OCI-LY1 (cell line): Measurements from ENCODE around the gene FARP1.

ENCODE experiments used
- EZH2 ChIP-seq: fragments of 200-600 bp; sonication (generic), shearing (Covaris generic); IDR thresholded peaks from 2 replicates; pipeline ENCODE4 v1.8.0; 2017; ENCODE audit warnings: borderline replicate concordance, mixed run types, mild to moderate bottlenecking, antibody characterized with exemption, low read length, moderate library complexity, mixed read lengths
- TF ChIP-seq, protein P1 (sequence below): fragments of 200-600 bp; sonication (generic), shearing (Covaris generic); IDR thresholded peaks from 2 replicates; pipeline ENCODE4 v1.5.1; 2017; ENCODE audit warnings: mild to moderate bottlenecking, antibody characterized with exemption, low read length, moderate library complexity, mixed read lengths

DNA sequence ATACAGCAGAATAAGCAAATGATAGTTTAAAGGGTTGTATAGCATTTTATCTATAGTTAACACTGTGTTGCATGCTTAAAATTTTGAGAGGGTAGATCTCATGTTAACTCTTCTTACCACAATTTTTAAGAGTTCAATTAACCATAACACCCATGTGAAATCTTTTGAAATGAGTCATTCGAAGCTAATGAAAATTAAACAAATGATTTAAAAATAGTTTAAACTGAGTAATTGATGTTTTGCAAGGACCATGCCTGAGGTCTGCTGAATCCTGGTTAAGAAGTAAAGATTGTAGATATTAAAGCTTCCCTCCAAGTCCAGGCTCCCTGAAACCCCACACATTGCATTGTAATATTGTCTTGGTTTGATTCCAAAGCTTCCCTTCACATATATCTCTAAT lies 210.9 kb downstream of the FARP1 start:
- TF ChIP-seq, protein P1, sequence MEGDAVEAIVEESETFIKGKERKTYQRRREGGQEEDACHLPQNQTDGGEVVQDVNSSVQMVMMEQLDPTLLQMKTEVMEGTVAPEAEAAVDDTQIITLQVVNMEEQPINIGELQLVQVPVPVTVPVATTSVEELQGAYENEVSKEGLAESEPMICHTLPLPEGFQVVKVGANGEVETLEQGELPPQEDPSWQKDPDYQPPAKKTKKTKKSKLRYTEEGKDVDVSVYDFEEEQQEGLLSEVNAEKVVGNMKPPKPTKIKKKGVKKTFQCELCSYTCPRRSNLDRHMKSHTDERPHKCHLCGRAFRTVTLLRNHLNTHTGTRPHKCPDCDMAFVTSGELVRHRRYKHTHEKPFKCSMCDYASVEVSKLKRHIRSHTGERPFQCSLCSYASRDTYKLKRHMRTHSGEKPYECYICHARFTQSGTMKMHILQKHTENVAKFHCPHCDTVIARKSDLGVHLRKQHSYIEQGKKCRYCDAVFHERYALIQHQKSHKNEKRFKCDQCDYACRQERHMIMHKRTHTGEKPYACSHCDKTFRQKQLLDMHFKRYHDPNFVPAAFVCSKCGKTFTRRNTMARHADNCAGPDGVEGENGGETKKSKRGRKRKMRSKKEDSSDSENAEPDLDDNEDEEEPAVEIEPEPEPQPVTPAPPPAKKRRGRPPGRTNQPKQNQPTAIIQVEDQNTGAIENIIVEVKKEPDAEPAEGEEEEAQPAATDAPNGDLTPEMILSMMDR, result no peak
- TF ChIP-seq EZH2, result no peak
